WTC11 (cell line): ENCODE data around the gene NAA40. TPM values are rescaled to one million over a fixed set of nuclear protein-coding genes. Genes with fewer than 3 reads are reported as not detected.

ENCODE experiments used
- ATAC-seq: fragments of 200-7000 bp; cut with Tn5 transposase; 2 replicates; pipeline ENCODE4 v1.10.0; 2021; ENCODE audit warnings: mild to moderate bottlenecking, moderate library complexity
- CTCF ChIA-PET: fragments of 300-600 bp; sonication (Branson Sonifier 250); formaldehyde crosslinking; loops from one replicate; lab custom pipeline; 2021; ENCODE audit warnings: antibody characterized with exemption; lab: Charles Lee
- POLR2A ChIA-PET: fragments of 350-600 bp; sonication (Branson Sonifier 250); formaldehyde crosslinking; loops from one replicate; lab custom pipeline; 2021; ENCODE audit warnings: antibody characterized with exemption; lab: Charles Lee
- DNase-seq: peaks from one replicate; pipeline ENCODE4 v3.0.0; 2021; ENCODE audit warnings: low spot score
- H3K27ac Mint-ChIP-seq: 2 replicates; pipeline ENCODE4 v1.8.0; 2021; ENCODE audit warnings: mixed read lengths
- H3K27me3 Mint-ChIP-seq: 2 replicates; pipeline ENCODE4 v1.8.0; 2021; ENCODE audit warnings: low read depth, mild to moderate bottlenecking, moderate library complexity, mixed read lengths
- H3K36me3 Mint-ChIP-seq: 2 replicates; pipeline ENCODE4 v1.8.0; 2021; ENCODE audit warnings: mixed read lengths
- H3K4me1 Mint-ChIP-seq: 2 replicates; pipeline ENCODE4 v1.8.0; 2022; ENCODE audit warnings: mixed read lengths
- H3K4me3 Mint-ChIP-seq: 2 replicates; pipeline ENCODE4 v1.8.0; 2021; ENCODE audit warnings: mild to moderate bottlenecking, moderate library complexity, mixed read lengths
- H3K9me3 Mint-ChIP-seq: 2 replicates; pipeline ENCODE4 v1.8.0; 2021; ENCODE audit warnings: mixed read lengths
- ARID4B ChIP-seq: sonication (generic); formaldehyde crosslinking; IDR thresholded peaks from 2 replicates; pipeline ENCODE4 v1.8.0; 2023; ENCODE audit warnings: missing genetic modification reagents, mild to moderate bottlenecking, borderline replicate concordance
- ATF3 ChIP-seq: sonication (generic); formaldehyde crosslinking; conservative IDR thresholded peaks from 2 replicates; pipeline ENCODE4 v1.8.1; 2022; ENCODE audit warnings: mild to moderate bottlenecking, missing genetic modification reagents
- ATF6 ChIP-seq: sonication (generic); formaldehyde crosslinking; IDR thresholded peaks from 2 replicates; pipeline ENCODE4 v1.8.1; 2023; ENCODE audit warnings: mild to moderate bottlenecking, missing genetic modification reagents
- CBFB ChIP-seq: sonication (generic); formaldehyde crosslinking; IDR thresholded peaks from 2 replicates; pipeline ENCODE4 v1.8.1; 2022; ENCODE audit warnings: mild to moderate bottlenecking, low read depth, missing genetic modification reagents
- ERG ChIP-seq: fragments of 250-450 bp; sonication (Bioruptor Pico); IDR thresholded peaks from 2 replicates; pipeline ENCODE4 v1.8.0; 2021; ENCODE audit warnings: mild to moderate bottlenecking
- GABPB1 ChIP-seq: sonication (generic); formaldehyde crosslinking; IDR thresholded peaks from 2 replicates; pipeline ENCODE4 v1.8.1; 2023; ENCODE audit warnings: mild to moderate bottlenecking, missing genetic modification reagents
- IRF1 ChIP-seq: sonication (generic); formaldehyde crosslinking; IDR thresholded peaks from 2 replicates; pipeline ENCODE4 v1.8.0; 2023; ENCODE audit warnings: missing genetic modification reagents
- NR1H2 ChIP-seq: sonication (generic); formaldehyde crosslinking; IDR thresholded peaks from 2 replicates; pipeline ENCODE4 v1.9.0; 2021; ENCODE audit warnings: mild to moderate bottlenecking, moderate library complexity, missing genetic modification reagents
- OVOL2 ChIP-seq: fragments of 250-450 bp; sonication (Bioruptor Pico); IDR thresholded peaks from 2 replicates; pipeline ENCODE4 v1.9.0; 2021; ENCODE audit warnings: mild to moderate bottlenecking, borderline replicate concordance
- PRDM15 ChIP-seq: sonication (generic); formaldehyde crosslinking; IDR thresholded peaks from 2 replicates; pipeline ENCODE4 v1.8.0; 2022; ENCODE audit warnings: missing genetic modification reagents
- PRRX2 ChIP-seq: fragments of 250-450 bp; sonication (Bioruptor Pico); IDR thresholded peaks from 2 replicates; pipeline ENCODE4 v1.8.0; 2021; ENCODE audit warnings: mild to moderate bottlenecking
- SMAD4 ChIP-seq: sonication (generic); formaldehyde crosslinking; IDR thresholded peaks from 2 replicates; pipeline ENCODE4 v1.8.0; 2022; ENCODE audit warnings: mild to moderate bottlenecking, missing genetic modification reagents
- SOX15 ChIP-seq: fragments of 250-450 bp; sonication (Bioruptor Pico); IDR thresholded peaks from 2 replicates; pipeline ENCODE4 v1.9.0; 2021; ENCODE audit warnings: mild to moderate bottlenecking
- SP1 ChIP-seq: sonication (generic); formaldehyde crosslinking; conservative IDR thresholded peaks from 2 replicates; pipeline ENCODE4 v1.8.1; 2022; ENCODE audit warnings: missing genetic modification reagents
- TCF7 ChIP-seq: sonication (generic); formaldehyde crosslinking; IDR thresholded peaks from 2 replicates; pipeline ENCODE4 v1.8.0; 2022; ENCODE audit warnings: mild to moderate bottlenecking, low read depth, missing genetic modification reagents, moderate library complexity
- TEAD4 ChIP-seq: sonication (generic); formaldehyde crosslinking; IDR thresholded peaks from 2 replicates; pipeline ENCODE4 v1.8.0; 2022; ENCODE audit warnings: mild to moderate bottlenecking, missing genetic modification reagents
- ZBTB21 ChIP-seq: sonication (generic); formaldehyde crosslinking; IDR thresholded peaks from 2 replicates; pipeline ENCODE4 v1.8.1; 2023; ENCODE audit warnings: mild to moderate bottlenecking, missing genetic modification reagents, borderline replicate concordance
- ZNF138 ChIP-seq: sonication (generic); formaldehyde crosslinking; conservative IDR thresholded peaks from 2 replicates; pipeline ENCODE4 v1.8.1; 2022; ENCODE audit warnings: mild to moderate bottlenecking, moderate library complexity, missing genetic modification reagents
- ZNF317 ChIP-seq: sonication (generic); formaldehyde crosslinking; IDR thresholded peaks from 2 replicates; pipeline ENCODE4 v1.8.1; 2023; ENCODE audit warnings: low read depth, mild to moderate bottlenecking, moderate library complexity, missing genetic modification reagents, borderline replicate concordance
- total RNA-seq: library from RNA; stranded (reverse); gene quantifications from 3 replicates; pipeline ENCODE4 v1.2.3, GENCODE V29; 2021

Gene NAA40
- total RNA-seq, 1 experiment from 2014 or later = 31.8 TPM

GRCh38 chr11:63940786-63941185, 2.0 kb downstream of the NAA40 start:
- H3K36me3 Mint-ChIP-seq = no peaks in the 10 kb centered on the region
- H3K27me3 Mint-ChIP-seq = peaks cover 5% of the 10 kb centered on the region; the same call in 1 of the 2 replicates
- ChIA-PET POLR2A (no interaction called here), CTCF (no interaction called here)
- H3K9me3 Mint-ChIP-seq = no peaks in the 10 kb centered on the region
- peak overlapping the region; percentile 80 for H3K4me3 Mint-ChIP-seq
- DNase-seq (no peak), ATAC-seq (no peak)
- peak overlapping the region; percentile 38; the same call in 1 of the 2 replicates for H3K27ac Mint-ChIP-seq
- TF ChIP-seq ATF3 (no peak), GABPB1 (no peak), NR1H2 (CRISPR knock-in tag) (no peak), OVOL2 (CRISPR knock-in tag) (no peak), SOX15 (no peak), ZNF317 (CRISPR knock-in tag) (no peak), PRRX2 (CRISPR knock-in tag) (no peak), ZBTB21 (no peak), IRF1 (no peak), TCF7 (CRISPR knock-in tag) (no peak), ERG (CRISPR knock-in tag) (no peak), CBFB (no peak), SP1 (CRISPR knock-in tag) (no peak), ATF6 (no peak), TEAD4 (CRISPR knock-in tag) (no peak), SMAD4 (no peak), ARID4B (CRISPR knock-in tag) (no peak), ZNF138 (CRISPR knock-in tag) (no peak), PRDM15 (CRISPR knock-in tag) (no peak)
- peaks cover 19% of the 10 kb centered on the region for H3K4me1 Mint-ChIP-seq
